Neuronal stem cell (in vitro differentiated cells): ENCODE results near the gene PCDHGC5.

Experiments
- DNase-seq: peaks from one replicate; pipeline ENCODE4 v3.0.0-alpha.2; 2013; ENCODE audit warnings: low spot score
- H2AFZ ChIP-seq: one replicate; pipeline ENCODE4 v1.6.1; 2013; ENCODE audit warnings: mild to moderate bottlenecking, low read length, inconsistent platforms
- H2AK5ac ChIP-seq: 2 replicates; pipeline ENCODE4 v1.6.1; 2013; ENCODE audit warnings: low read depth, mild to moderate bottlenecking, inconsistent platforms, low read length, moderate library complexity, mixed read lengths
- H2BK120ac ChIP-seq: 2 replicates; pipeline ENCODE4 v1.6.1; 2013; ENCODE audit warnings: low read depth, mild to moderate bottlenecking, inconsistent platforms, low read length, moderate library complexity, mixed read lengths
- H2BK12ac ChIP-seq: one replicate; pipeline ENCODE4 v1.6.1; 2013; ENCODE audit warnings: low read length, inconsistent platforms
- H2BK15ac ChIP-seq: 2 replicates; pipeline ENCODE4 v1.6.1; 2013; ENCODE audit warnings: mild to moderate bottlenecking, low read length, inconsistent platforms, mixed read lengths
- H2BK5ac ChIP-seq: one replicate; pipeline ENCODE4 v1.6.1; 2013; ENCODE audit warnings: inconsistent platforms, mild to moderate bottlenecking, low read length, moderate library complexity
- H3K14ac ChIP-seq: one replicate; pipeline ENCODE4 v1.6.1; 2013; ENCODE audit warnings: low read length, inconsistent platforms
- H3K18ac ChIP-seq: 2 replicates; pipeline ENCODE4 v1.6.1; 2013; ENCODE audit warnings: low read length, inconsistent platforms
- H3K23ac ChIP-seq: 2 replicates; pipeline ENCODE4 v1.6.1; 2013; ENCODE audit warnings: low read depth, mild to moderate bottlenecking, mixed read lengths, low read length, inconsistent platforms; ENCODE audit not compliant: poor library complexity
- H3K27ac ChIP-seq: replicated peaks from 3 replicates; pipeline ENCODE4 v1.5.1; 2013; ENCODE audit warnings: low read length, inconsistent platforms
- H3K27me3 ChIP-seq, 3 experiments: 2 replicates each; pipeline ENCODE4 v1.6.1; 2013; ENCODE audit warnings: low read length in 3 of 3, mild to moderate bottlenecking in 2 of 3, inconsistent platforms in 1 of 3, low read depth in 1 of 3, mixed read lengths in 1 of 3, moderate library complexity in 1 of 3; ENCODE audit not compliant: control insufficient read depth in 3 of 3, insufficient read depth in 3 of 3
- H3K36me3 ChIP-seq, 2 donors: replicated peaks in 1 of 2; 2 replicates each; pipeline ENCODE4 v1.6.1; 2013; ENCODE audit warnings: low read length in 2 of 2; ENCODE audit not compliant: control insufficient read depth in 2 of 2, insufficient read depth in 2 of 2
- H3K4ac ChIP-seq: 2 replicates; pipeline ENCODE4 v1.6.1; 2013; ENCODE audit warnings: inconsistent platforms, mild to moderate bottlenecking, low read length, moderate library complexity
- H3K4me1 ChIP-seq, 2 donors: 1 replicate in 1 of 2; 2 replicates in 1 of 2; pipeline ENCODE4 v1.6.1; 2013; ENCODE audit warnings: low read length in 2 of 2, low read depth in 1 of 2; ENCODE audit not compliant: control insufficient read depth in 2 of 2, insufficient read depth in 1 of 2
- H3K4me2 ChIP-seq: one replicate; pipeline ENCODE4 v1.6.1; 2013; ENCODE audit warnings: mild to moderate bottlenecking, low read length, inconsistent platforms; ENCODE audit not compliant: insufficient read depth, poor library complexity, severe bottlenecking
- H3K4me3 ChIP-seq, 2 donors: 2 replicates each; pipeline ENCODE4 v1.5.1; 2013; ENCODE audit warnings: low read length in 2 of 2, mild to moderate bottlenecking in 2 of 2, inconsistent platforms in 1 of 2, moderate library complexity in 1 of 2
- H3K79me1 ChIP-seq: one replicate; pipeline ENCODE4 v1.6.1; 2013; ENCODE audit warnings: low read depth, mild to moderate bottlenecking, inconsistent platforms, low read length, moderate library complexity
- H3K9ac ChIP-seq: one replicate; pipeline ENCODE4 v1.6.1; 2013; ENCODE audit warnings: mild to moderate bottlenecking, low read depth, low read length, inconsistent platforms; ENCODE audit not compliant: poor library complexity
- H3K9me3 ChIP-seq, 2 donors: replicated peaks in 1 of 2; 2 replicates each; pipeline versions ENCODE3 to v1.6.1; 2013; ENCODE audit warnings: low read length in 2 of 2, mild to moderate bottlenecking in 2 of 2, inconsistent platforms in 1 of 2, low read depth in 1 of 2, mixed read lengths in 1 of 2, moderate library complexity in 1 of 2; ENCODE audit not compliant: control insufficient read depth in 2 of 2, insufficient read depth in 1 of 2
- H4K8ac ChIP-seq: one replicate; pipeline ENCODE4 v1.6.1; 2013; ENCODE audit warnings: low read depth, mild to moderate bottlenecking, inconsistent platforms, low read length, moderate library complexity
- H4K91ac ChIP-seq: one replicate; pipeline ENCODE4 v1.6.1; 2013; ENCODE audit warnings: low read length, low read depth, mild to moderate bottlenecking, inconsistent platforms; ENCODE audit not compliant: poor library complexity
- WGBS, 2 donors: extraction: QIAGEN DNeasy Blood & Tissue Kit; methylation state at CpG; one replicate each; pipeline ENCODE4 v1.1.7; 2013; ENCODE audit warnings: missing lambda C conversion rate in 2 of 2, mixed read lengths in 1 of 2; ENCODE audit not compliant: insufficient read length in 2 of 2, insufficient replicate concordance in 1 of 2; ENCODE audit errors: extremely low coverage in 2 of 2; 5-methylcytosine and 5-hydroxymethylcytosine counted together

PCDHGC5 gene

GRCh38 chr5:141507387-141508091 is 18.7 kb downstream of the PCDHGC5 start:
- Histone ChIP-seq H2BK5ac (peak overlapping the region; percentile 82), H4K91ac (no peak overlapping the region), H3K18ac (peak overlapping the region; percentile 91), H3K4me3 (no peak overlapping the region), H3K4me1 (peaks cover 27 to 29% of the 10 kb centered on the region in 2 donors), H2AK5ac (peak overlapping the region; percentile 83), H3K23ac (no peak overlapping the region), H3K4me2 (no peak overlapping the region), H2BK12ac (peak overlapping the region; percentile 18), H2BK120ac (peak overlapping the region; percentile 56), H3K27me3 (no peaks in the 10 kb centered on the region), H3K79me1 (no peaks in the 10 kb centered on the region), H2BK15ac (peak overlapping the region; percentile 40), H2AFZ (no peak overlapping the region), H3K4ac (no peak overlapping the region), H3K27ac (peak overlapping the region; percentile 92), H3K9me3 (peaks cover 0 to 2% of the 10 kb centered on the region in 2 donors), H3K9ac (peak overlapping the region; percentile 53), H3K14ac (no peak overlapping the region), H3K36me3 (peaks cover 33 to 48% of the 10 kb centered on the region in 2 donors), H4K8ac (no peak overlapping the region)
- no peak for DNase-seq
- WGBS, 2 donors = no CpG with 5 or more reads among the region's 11 CpGs

GRCh38 chr5:141508440-141508797 is 19.5 kb downstream of the PCDHGC5 start:
- Histone ChIP-seq H2AK5ac (no peak overlapping the region), H3K4me1 (peaks cover 30 to 35% of the 10 kb centered on the region in 2 donors), H3K4me2 (no peak overlapping the region), H2BK12ac (no peak overlapping the region), H2BK15ac (no peak overlapping the region), H3K9me3 (peaks cover 0 to 2% of the 10 kb centered on the region in 2 donors), H4K8ac (no peak overlapping the region), H3K27me3 (no peaks in the 10 kb centered on the region), H3K18ac (peak overlapping the region; percentile 91), H3K9ac (no peak overlapping the region), H2BK120ac (peak overlapping the region; percentile 56), H2AFZ (peak overlapping the region; percentile 81), H3K79me1 (no peaks in the 10 kb centered on the region), H3K27ac (peak overlapping the region; percentile 92), H3K23ac (no peak overlapping the region), H4K91ac (no peak overlapping the region), H3K14ac (no peak overlapping the region), H3K4me3 (peak overlapping the region in 1 of 2 donors; percentile 18), H2BK5ac (peak overlapping the region; percentile 82), H3K4ac (no peak overlapping the region), H3K36me3 (peaks cover 33 to 48% of the 10 kb centered on the region in 2 donors)
- no peak for DNase-seq
- no CpG with 5 or more reads among the region's 9 CpGs for WGBS, 2 donors

- Histone ChIP-seq H2BK12ac (peak overlapping the region; percentile 52), H3K27me3 (no peaks in the 10 kb centered on the region), H4K8ac (no peak overlapping the region), H3K79me1 (no peaks in the 10 kb centered on the region), H3K9ac (peak overlapping the region; percentile 72), H2BK5ac (peak overlapping the region; percentile 82), H2BK15ac (peak overlapping the region; percentile 24), H3K23ac (no peak overlapping the region), H3K4ac (peak overlapping the region; percentile 29), H3K4me2 (peak overlapping the region; percentile 50), H4K91ac (no peak overlapping the region), H3K27ac (peak overlapping the region; percentile 95), H3K9me3 (peaks cover 0 to 2% of the 10 kb centered on the region in 2 donors), H2AFZ (peak overlapping the region; percentile 81), H2BK120ac (no peak overlapping the region), H3K4me1 (peaks cover 30 to 35% of the 10 kb centered on the region in 2 donors), H3K36me3 (peaks cover 30 to 43% of the 10 kb centered on the region in 2 donors), H3K4me3 (peak overlapping the region in 1 of 2 donors; percentile 18), H3K18ac (peak overlapping the region; percentile 83), H3K14ac (peak overlapping the region; percentile 23), H2AK5ac (peak overlapping the region; percentile 38)
- peak; percentile 93 for DNase-seq
- no CpG with 5 or more reads among the region's 23 CpGs for WGBS, 2 donors
These were observed 20.1 kb downstream of the PCDHGC5 start for GRCh38 chr5:141508798-141509611.

- WGBS, 2 donors = no CpG with 5 or more reads among the region's 9 CpGs
- no peak overlapping the region for H3K23ac ChIP-seq
- H3K4me1 ChIP-seq = peaks cover 40 to 45% of the 10 kb centered on the region in 2 donors
- H2BK15ac ChIP-seq = no peak overlapping the region
- DNase-seq = no peak
- H2BK120ac ChIP-seq = no peak overlapping the region
- no peaks in the 10 kb centered on the region for H3K79me1 ChIP-seq
- no peak overlapping the region for H4K8ac ChIP-seq
- peaks cover 0 to 2% of the 10 kb centered on the region in 2 donors for H3K9me3 ChIP-seq
- no peak overlapping the region for H2BK5ac ChIP-seq
- no peak overlapping the region for H3K27ac ChIP-seq
- H2BK12ac ChIP-seq = no peak overlapping the region
- peaks cover 28 to 47% of the 10 kb centered on the region in 2 donors for H3K36me3 ChIP-seq
- no peak overlapping the region for H3K4me2 ChIP-seq
- peak overlapping the region; percentile 38 for H2AK5ac ChIP-seq
- H3K18ac ChIP-seq = peak overlapping the region; percentile 61
- H4K91ac ChIP-seq = no peak overlapping the region
- H3K4me3 ChIP-seq = no peak overlapping the region
- no peak overlapping the region for H2AFZ ChIP-seq
- H3K14ac ChIP-seq = no peak overlapping the region
- no peaks in the 10 kb centered on the region for H3K27me3 ChIP-seq
- no peak overlapping the region for H3K9ac ChIP-seq
- H3K4ac ChIP-seq = no peak overlapping the region
These were observed 21.3 kb downstream of the PCDHGC5 start for GRCh38 chr5:141510160-141510559.
